ENCODE measurements around the gene BCL2L15. TPM values are rescaled to one million over a fixed set of nuclear protein-coding genes. Genes with fewer than 3 reads are reported as not detected.
"Not testable (repeated sequence)": the region's sequence is repeated elsewhere in the genome, so short reads cannot be mapped to it uniquely, and the experiment has no call there.

The BCL2L15 gene
- polyA plus RNA-seq, 4 donors, result 14.8 to 214 (median 132) TPM

- WGBS, 3 donors, result 37 to 49% (median 45%) methylated on average over 3 of the region's 3 CpGs
- H3K9me3 ChIP-seq (ENCODE audit: control insufficient read depth in 2 of 2, insufficient read depth in 1 of 2, low read depth in 1 of 2, low read length in 1 of 2), result no peaks in the 10 kb centered on the region
- peaks cover 0 to 5% (median 0%) of the 10 kb centered on the region in 3 donors for H3K4me1 ChIP-seq (ENCODE audit: control insufficient read depth in 3 of 3, insufficient read depth in 2 of 3, low read depth in 1 of 3, low read length in 2 of 3)
- no peaks in the 10 kb centered on the region for H3K27me3 ChIP-seq (ENCODE audit: control insufficient read depth in 3 of 3, insufficient read depth in 3 of 3, low read length in 3 of 3)
- no peak overlapping the region for H3K27ac ChIP-seq (ENCODE audit: low read depth in 1 of 3, low read length in 2 of 3)
- DNase-seq, result no peak
- no peak for FAIRE-seq
- H3K36me3 ChIP-seq (ENCODE audit: control insufficient read depth in 3 of 3, insufficient read depth in 2 of 3, low read depth in 1 of 3, low read length in 3 of 3), result peaks cover 0 to 7% (median 4%) of the 10 kb centered on the region in 3 donors
- no peak overlapping the region for H3K4me3 ChIP-seq (ENCODE audit: low read depth in 1 of 3, low read length in 3 of 3)
Measured at GRCh38 chr1:113859478-113860175, 27.8 kb downstream of the BCL2L15 start.

- DNase-seq (no peak), FAIRE-seq (no peak)
- Histone ChIP-seq H3K4me1 (ENCODE audit: control insufficient read depth in 3 of 3, insufficient read depth in 2 of 3, low read depth in 1 of 3, low read length in 2 of 3) (peaks cover 0 to 5% (median 0%) of the 10 kb centered on the region in 3 donors), H3K27ac (ENCODE audit: low read depth in 1 of 3, low read length in 2 of 3) (no peak overlapping the region), H3K9me3 (ENCODE audit: control insufficient read depth in 2 of 2, insufficient read depth in 1 of 2, low read depth in 1 of 2, low read length in 1 of 2) (no peaks in the 10 kb centered on the region), H3K4me3 (ENCODE audit: low read depth in 1 of 3, low read length in 3 of 3) (no peak overlapping the region), H3K27me3 (ENCODE audit: control insufficient read depth in 3 of 3, insufficient read depth in 3 of 3, low read length in 3 of 3) (no peaks in the 10 kb centered on the region), H3K36me3 (ENCODE audit: control insufficient read depth in 3 of 3, insufficient read depth in 2 of 3, low read depth in 1 of 3, low read length in 3 of 3) (peaks cover 0 to 7% (median 4%) of the 10 kb centered on the region in 3 donors)
- WGBS, 3 donors, result 42 to 73% (median 60%) methylated on average over 1 of the region's 1 CpG
Measured at GRCh38 chr1:113858982-113859381, 28.4 kb downstream of the BCL2L15 start.

- Histone ChIP-seq H3K36me3 (ENCODE audit: control insufficient read depth in 3 of 3, insufficient read depth in 2 of 3, low read depth in 1 of 3, low read length in 3 of 3) (peaks cover 0 to 7% (median 4%) of the 10 kb centered on the region in 3 donors), H3K27ac (ENCODE audit: low read depth in 1 of 3, low read length in 2 of 3) (no peak overlapping the region), H3K4me3 (ENCODE audit: low read depth in 1 of 3, low read length in 3 of 3) (no peak overlapping the region), H3K9me3 (ENCODE audit: control insufficient read depth in 2 of 2, insufficient read depth in 1 of 2, low read depth in 1 of 2, low read length in 1 of 2) (no peaks in the 10 kb centered on the region), H3K27me3 (ENCODE audit: control insufficient read depth in 3 of 3, insufficient read depth in 3 of 3, low read length in 3 of 3) (no peaks in the 10 kb centered on the region), H3K4me1 (ENCODE audit: control insufficient read depth in 3 of 3, insufficient read depth in 2 of 3, low read depth in 1 of 3, low read length in 2 of 3) (peaks cover 0 to 5% (median 0%) of the 10 kb centered on the region in 3 donors)
- FAIRE-seq (no peak), DNase-seq (no peak)
- WGBS, 3 donors, result 75 to 87% (median 81%) methylated on average over 3 of the region's 3 CpGs
Measured at GRCh38 chr1:113858418-113858817, 29.0 kb downstream of the BCL2L15 start.

GRCh38 chr1:113857776-113858175 is 29.6 kb downstream of the BCL2L15 start:
- 73 to 91% (median 76%) methylated on average over 3 of the region's 3 CpGs for WGBS, 3 donors
- Histone ChIP-seq H3K27me3 (ENCODE audit: control insufficient read depth in 3 of 3, insufficient read depth in 3 of 3, low read length in 3 of 3) (no peaks in the 10 kb centered on the region), H3K36me3 (ENCODE audit: control insufficient read depth in 3 of 3, insufficient read depth in 2 of 3, low read depth in 1 of 3, low read length in 3 of 3) (peaks cover 0 to 7% (median 4%) of the 10 kb centered on the region in 3 donors), H3K4me1 (ENCODE audit: control insufficient read depth in 3 of 3, insufficient read depth in 2 of 3, low read depth in 1 of 3, low read length in 2 of 3) (peaks cover 0 to 5% (median 0%) of the 10 kb centered on the region in 3 donors), H3K9me3 (ENCODE audit: control insufficient read depth in 2 of 2, insufficient read depth in 1 of 2, low read depth in 1 of 2, low read length in 1 of 2) (no peaks in the 10 kb centered on the region), H3K4me3 (ENCODE audit: low read depth in 1 of 3, low read length in 3 of 3) (no peak overlapping the region), H3K27ac (ENCODE audit: low read depth in 1 of 3, low read length in 2 of 3) (no peak overlapping the region)
- DNase-seq (no peak), FAIRE-seq (no peak)

- Histone ChIP-seq H3K36me3 (ENCODE audit: control insufficient read depth in 3 of 3, insufficient read depth in 2 of 3, low read depth in 1 of 3, low read length in 3 of 3) (peaks cover 0 to 7% (median 4%) of the 10 kb centered on the region in 3 donors), H3K4me1 (ENCODE audit: control insufficient read depth in 3 of 3, insufficient read depth in 2 of 3, low read depth in 1 of 3, low read length in 2 of 3) (peaks cover 0 to 5% (median 0%) of the 10 kb centered on the region in 3 donors), H3K4me3 (ENCODE audit: low read depth in 1 of 3, low read length in 3 of 3) (no peak overlapping the region), H3K27ac (ENCODE audit: low read depth in 1 of 3, low read length in 2 of 3) (no peak overlapping the region), H3K9me3 (ENCODE audit: control insufficient read depth in 2 of 2, insufficient read depth in 1 of 2, low read depth in 1 of 2, low read length in 1 of 2) (no peaks in the 10 kb centered on the region), H3K27me3 (ENCODE audit: control insufficient read depth in 3 of 3, insufficient read depth in 3 of 3, low read length in 3 of 3) (no peaks in the 10 kb centered on the region)
- no peak for DNase-seq
- FAIRE-seq, result no peak
- WGBS, 3 donors, result 92 to 100% (median 98%) methylated on average over 2 of the region's 2 CpGs
Measured at GRCh38 chr1:113856401-113856790, 31.0 kb downstream of the BCL2L15 start.

GRCh38 chr1:113855630-113856400 is 31.6 kb downstream of the BCL2L15 start:
- FAIRE-seq, result no peak
- Histone ChIP-seq H3K27ac (ENCODE audit: low read depth in 1 of 3, low read length in 2 of 3) (no peak overlapping the region), H3K36me3 (ENCODE audit: control insufficient read depth in 3 of 3, insufficient read depth in 2 of 3, low read depth in 1 of 3, low read length in 3 of 3) (peaks cover 0 to 7% (median 4%) of the 10 kb centered on the region in 3 donors), H3K4me1 (ENCODE audit: control insufficient read depth in 3 of 3, insufficient read depth in 2 of 3, low read depth in 1 of 3, low read length in 2 of 3) (peaks cover 0 to 4% (median 0%) of the 10 kb centered on the region in 3 donors), H3K9me3 (ENCODE audit: control insufficient read depth in 2 of 2, insufficient read depth in 1 of 2, low read depth in 1 of 2, low read length in 1 of 2) (no peaks in the 10 kb centered on the region), H3K27me3 (ENCODE audit: control insufficient read depth in 3 of 3, insufficient read depth in 3 of 3, low read length in 3 of 3) (no peaks in the 10 kb centered on the region), H3K4me3 (ENCODE audit: low read depth in 1 of 3, low read length in 3 of 3) (no peak overlapping the region)
- DNase-seq, result no peak
- WGBS, 3 donors, result 90 to 94% (median 90%) methylated on average over 4 of the region's 4 CpGs

- Histone ChIP-seq H3K36me3 (ENCODE audit: control insufficient read depth in 3 of 3, insufficient read depth in 2 of 3, low read depth in 1 of 3, low read length in 3 of 3) (peaks cover 0 to 7% (median 4%) of the 10 kb centered on the region in 3 donors), H3K9me3 (ENCODE audit: control insufficient read depth in 2 of 2, insufficient read depth in 1 of 2, low read depth in 1 of 2, low read length in 1 of 2) (no peaks in the 10 kb centered on the region), H3K27me3 (ENCODE audit: control insufficient read depth in 3 of 3, insufficient read depth in 3 of 3, low read length in 3 of 3) (no peaks in the 10 kb centered on the region), H3K4me3 (ENCODE audit: low read depth in 1 of 3, low read length in 3 of 3) (no peak overlapping the region), H3K4me1 (ENCODE audit: control insufficient read depth in 3 of 3, insufficient read depth in 2 of 3, low read depth in 1 of 3, low read length in 2 of 3) (no peaks in the 10 kb centered on the region), H3K27ac (ENCODE audit: low read depth in 1 of 3, low read length in 2 of 3) (no peak overlapping the region)
- no peak for FAIRE-seq
- 38 to 64% (median 50%) methylated on average over 1 of the region's 1 CpG for WGBS, 3 donors
- DNase-seq, result no peak
Measured at GRCh38 chr1:113854234-113854633, 33.1 kb downstream of the BCL2L15 start.

GRCh38 chr1:113852694-113853093 is 34.7 kb downstream of the BCL2L15 start:
- WGBS, 3 donors, result 85 to 94% (median 94%) methylated on average over 6 of the region's 6 CpGs
- not testable (repeated sequence) for H3K36me3 ChIP-seq (ENCODE audit: control insufficient read depth in 3 of 3, insufficient read depth in 2 of 3, low read depth in 1 of 3, low read length in 3 of 3); H3K27ac ChIP-seq (ENCODE audit: low read depth in 1 of 3, low read length in 2 of 3); H3K4me3 ChIP-seq (ENCODE audit: low read depth in 1 of 3, low read length in 3 of 3); H3K27me3 ChIP-seq (ENCODE audit: control insufficient read depth in 3 of 3, insufficient read depth in 3 of 3, low read length in 3 of 3); H3K4me1 ChIP-seq (ENCODE audit: control insufficient read depth in 3 of 3, insufficient read depth in 2 of 3, low read depth in 1 of 3, low read length in 2 of 3); DNase-seq; H3K9me3 ChIP-seq (ENCODE audit: control insufficient read depth in 2 of 2, insufficient read depth in 1 of 2, low read depth in 1 of 2, low read length in 1 of 2); FAIRE-seq

All from small intestine (tissue), 7 donors.